ENCODE data around the gene TMEM106C.

DNA sequence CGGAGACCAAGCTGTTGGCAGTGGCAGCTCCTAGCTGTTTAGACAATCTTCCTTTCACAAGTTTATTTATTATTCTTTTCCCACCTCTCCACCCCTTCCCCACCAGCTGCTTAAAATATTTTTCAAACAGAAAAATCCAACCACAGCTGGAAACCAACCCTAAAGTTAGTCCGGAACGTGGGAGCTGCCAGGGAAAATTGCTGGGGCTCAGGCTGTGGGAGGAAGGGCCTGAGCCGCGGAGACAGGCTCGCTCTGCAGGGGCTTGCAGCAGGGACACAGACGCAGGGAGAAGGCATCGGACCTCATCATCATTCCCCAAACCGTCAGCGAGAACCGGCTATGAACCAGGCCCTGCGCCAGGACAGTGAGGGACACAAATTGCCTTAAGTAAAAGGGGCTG, 16.1 kb upstream of the TMEM106C start:
- TF ChIP-seq CTCF (IDR thresholded peaks at IDR 0.05), result no peak
- no peak for TF ChIP-seq POLR2A (IDR thresholded peaks at IDR 0.05)
